Left colon (tissue), 2 donors: ENCODE results near the gene ATP10A. TPM values are rescaled to one million over a fixed set of nuclear protein-coding genes. Genes with fewer than 3 reads are reported as not detected.

ENCODE experiments used
- ATAC-seq: fragments of 200-7000 bp; cut with Tn5 transposase; one replicate; pipeline ENCODE4 v1.9.1; 2020; ENCODE audit warnings: mild to moderate bottlenecking, moderate library complexity
- DNase-seq, 2 donors: peaks; one replicate each; pipeline ENCODE4 v3.0.0-alpha.2; 2020
- intact Hi-C, 2 donors: fragments of 100-400 bp; cut with DNase I in 1 of 2; cut with micrococcal nuclease in 1 of 2; formaldehyde crosslinking; loops; one replicate each; pipeline versions ENCODE4 v1.11.2 to v1.14.0; 2022; cut with DNase I, micrococcal nuclease
- total RNA-seq, 2 donors: library from RNA; stranded (reverse); fragmentation: NEBNext Ultra II Directional; extraction: Animal tissue kit (Norgen Biotek cat#: 25700); gene quantifications; one replicate each; pipeline ENCODE4 v1.2.1, GENCODE V29; 2021
- donor health status: DM: no; HTN: no; CAD: no.
- donor health status: DM: yes; HTN: yes; CAD: no.

Gene ATP10A
- total RNA-seq, 2 donors from 2014 or later, result 1.4 to 1.5 TPM

DNA sequence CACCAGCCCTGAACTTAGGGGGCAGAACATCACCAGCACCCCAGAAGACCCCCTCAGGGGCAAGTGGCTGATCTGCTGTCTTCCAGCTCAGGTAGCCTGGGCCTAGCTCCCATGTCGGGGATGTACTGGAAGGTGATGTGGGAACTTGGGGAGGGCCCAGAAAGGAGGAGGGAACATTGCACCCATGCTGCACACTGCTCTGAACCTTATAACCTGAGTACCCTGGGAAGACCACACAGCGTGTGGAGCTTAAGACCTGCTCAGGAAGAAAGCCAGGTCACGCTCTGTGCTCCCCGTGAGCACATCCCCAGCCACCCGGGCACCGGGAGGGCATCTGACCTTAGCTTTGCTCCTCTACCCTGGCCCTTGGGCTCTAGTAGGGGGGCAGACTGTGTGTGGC lies 159.4 kb downstream of the ATP10A start:
- ATAC-seq (no peak), DNase-seq (no peak)
- intact Hi-C loops, result no loop called here

DNA sequence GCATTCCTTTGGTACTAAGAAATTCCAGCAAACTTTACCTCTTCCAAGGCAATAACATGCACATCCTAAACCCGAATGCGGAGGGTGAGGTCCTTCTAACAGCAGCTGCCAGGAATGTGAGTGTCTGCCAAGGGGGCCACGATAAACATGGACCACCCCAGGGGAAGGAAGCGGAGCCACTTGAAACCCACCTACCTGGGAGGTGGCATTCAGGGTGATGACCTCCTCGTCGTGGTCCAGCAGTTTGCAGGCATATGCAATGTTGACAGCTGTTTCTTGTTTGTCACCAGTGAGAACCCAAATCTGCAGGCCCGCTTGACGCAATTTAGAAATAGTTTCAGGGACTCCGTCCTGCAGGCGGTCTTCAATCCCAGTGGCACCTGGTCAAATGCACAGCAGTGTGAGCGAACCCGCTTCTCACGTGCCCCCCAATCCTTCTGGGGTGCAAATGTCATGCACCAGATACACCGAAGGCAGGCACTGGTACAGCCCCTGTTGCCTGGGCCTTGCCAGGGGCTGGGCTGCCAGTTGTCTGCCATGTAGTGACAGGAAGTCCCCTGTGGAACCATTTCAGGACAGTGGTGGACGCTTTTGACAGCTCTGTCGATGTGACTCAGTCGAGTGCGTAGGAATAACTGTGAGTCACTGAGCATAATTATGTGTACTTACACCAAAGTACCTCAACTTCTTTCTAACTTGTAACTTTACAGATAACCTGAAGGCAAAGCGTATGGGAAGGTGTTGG lies 161.2 kb downstream of the ATP10A start:
- DNase-seq (no peak), ATAC-seq (no peak)
- intact Hi-C loops, result no loop called here

DNA sequence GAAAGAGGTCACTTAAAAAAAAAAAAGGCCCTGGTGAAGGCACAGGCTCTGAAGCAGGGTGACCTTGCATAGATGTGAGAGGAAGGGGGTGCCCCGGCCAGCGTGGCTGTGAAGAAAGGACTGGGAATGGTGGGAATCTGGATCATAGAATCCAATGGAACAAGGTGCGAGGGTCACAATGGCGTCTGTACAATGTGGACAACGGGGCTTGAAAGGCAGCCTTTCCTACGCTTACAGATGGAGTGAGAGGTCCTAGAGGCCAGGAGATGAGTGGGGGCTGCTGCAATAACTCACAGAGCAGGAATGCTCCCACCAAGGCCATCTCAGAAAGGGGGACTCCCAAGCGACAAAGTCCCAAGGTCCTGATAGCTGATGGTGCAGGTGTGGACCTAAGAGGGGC lies 162.2 kb downstream of the ATP10A start:
- intact Hi-C loops, result no loop called here
- no peak for ATAC-seq
- no peak for DNase-seq

DNA sequence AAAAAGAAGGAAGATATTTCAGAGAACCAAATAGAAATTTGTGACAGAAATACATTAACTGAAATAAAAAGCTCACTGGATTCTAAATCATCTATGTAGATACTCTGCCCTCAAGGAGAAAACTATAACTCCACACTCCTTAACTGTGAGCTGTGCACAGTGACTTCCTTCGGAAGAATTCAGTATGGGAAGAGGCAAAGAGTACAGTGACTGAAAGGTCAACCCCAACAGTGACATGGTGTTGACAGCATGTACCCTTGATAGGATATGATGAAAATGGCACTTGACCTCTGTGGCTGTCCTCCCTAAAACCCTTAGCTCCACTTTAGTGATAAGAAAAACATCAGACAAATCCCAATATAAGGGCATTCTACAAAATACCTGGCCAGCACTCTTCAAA lies 165.5 kb downstream of the ATP10A start:
- intact Hi-C loops, result loop anchor here in 1 of 2 donors (10.0 kb wide), 1 partner anchor 193 kb away; no protein-coding TSS in a partner anchor
- DNase-seq (no peak), ATAC-seq (no peak)

DNA sequence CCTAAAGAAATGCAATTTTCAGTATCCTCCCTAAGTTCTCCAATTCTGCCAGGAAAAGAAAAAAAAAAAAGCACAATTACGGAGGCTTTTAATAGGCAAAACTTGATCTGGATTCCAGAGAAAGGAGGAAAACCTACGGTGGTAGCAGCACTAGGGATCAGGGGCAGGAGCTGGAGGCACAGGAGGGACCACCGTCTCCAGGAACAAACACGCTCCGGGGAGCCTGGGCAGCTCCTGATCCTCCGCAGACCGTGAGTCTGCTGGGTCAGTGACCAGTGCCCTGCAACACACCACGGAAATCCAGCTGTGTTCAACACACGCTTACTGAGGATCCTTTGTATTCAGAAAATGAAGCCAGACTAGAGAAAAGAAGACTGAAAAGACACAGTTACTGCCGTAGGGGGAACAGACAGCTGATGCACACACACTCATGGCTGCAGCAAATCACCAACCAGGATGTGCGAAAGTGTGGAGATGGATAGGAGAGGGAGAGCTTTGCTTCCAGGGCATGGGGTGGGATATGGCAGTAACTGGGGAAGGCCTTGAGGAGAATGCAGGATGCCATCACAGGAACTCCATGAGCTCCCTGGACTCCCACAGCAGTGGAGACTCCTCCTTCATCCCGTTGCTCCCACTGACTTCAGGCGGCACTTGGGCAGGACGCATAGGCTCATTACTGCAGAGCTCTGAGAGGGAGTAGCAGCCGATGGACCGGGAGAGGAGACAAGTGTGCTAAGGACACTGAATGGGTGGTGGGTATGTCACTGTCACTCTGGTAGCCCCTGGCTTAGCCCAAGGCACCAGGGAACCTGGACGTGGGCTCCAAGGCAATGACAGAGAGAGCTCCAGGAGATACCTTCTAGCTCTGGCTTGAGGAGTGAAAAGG lies 167.0 kb downstream of the ATP10A start:
- intact Hi-C loops, result loop anchor here in 1 of 2 donors (10.0 kb wide), 1 partner anchor 191 kb away; no protein-coding TSS in a partner anchor
- DNase-seq (no peak), ATAC-seq (no peak)

DNA sequence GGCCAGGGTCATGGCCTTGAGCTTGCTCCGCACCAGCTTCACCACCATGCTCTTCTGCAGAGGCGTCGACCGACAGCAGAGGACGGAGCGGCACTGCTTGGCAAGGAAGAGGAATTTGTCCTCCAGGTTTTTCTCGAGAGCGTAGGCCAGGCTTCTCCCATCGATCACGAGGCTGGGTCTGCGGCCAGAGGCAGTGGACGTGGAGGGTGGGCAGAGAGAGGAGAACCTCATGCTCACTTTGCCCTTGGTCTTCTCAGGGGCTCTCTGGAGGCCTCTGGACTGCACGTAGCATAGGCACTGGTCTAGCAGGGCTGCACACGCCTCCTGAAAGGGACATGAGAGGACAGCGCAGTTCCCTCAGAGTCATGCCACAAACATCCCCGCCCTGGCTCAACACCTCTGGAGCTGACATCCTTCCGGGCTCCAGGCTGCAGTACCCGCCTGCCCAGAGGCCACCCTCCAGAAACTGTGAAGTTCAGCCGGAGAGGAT lies 168.3 kb downstream of the ATP10A start:
- intact Hi-C loops, result loop anchor here in 1 of 2 donors (10.0 kb wide), 1 partner anchor 190 kb away; no protein-coding TSS in a partner anchor
- DNase-seq, result no peak
- ATAC-seq, result no peak

DNA sequence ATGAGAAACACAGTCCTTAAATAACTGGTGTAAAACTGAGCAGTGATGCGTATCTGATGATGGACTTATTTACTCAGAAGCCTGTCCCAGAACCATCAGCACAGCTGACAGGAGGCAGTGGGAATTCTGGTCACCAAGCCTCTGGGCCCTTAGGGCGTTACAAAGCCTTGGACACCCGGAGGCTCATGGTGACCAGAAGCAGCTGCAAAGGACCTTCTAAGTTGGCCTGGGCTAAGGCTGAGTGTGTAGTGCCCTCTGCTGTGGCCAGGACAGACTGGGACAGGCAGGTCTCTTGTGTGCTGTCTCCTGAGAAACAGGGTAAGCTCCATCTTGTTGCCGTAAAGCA lies 168.9 kb downstream of the ATP10A start:
- intact Hi-C loops, result loop anchor here in 1 of 2 donors (10.0 kb wide), 1 partner anchor 189 kb away; no protein-coding TSS in a partner anchor
- ATAC-seq, result no peak
- no peak for DNase-seq

DNA sequence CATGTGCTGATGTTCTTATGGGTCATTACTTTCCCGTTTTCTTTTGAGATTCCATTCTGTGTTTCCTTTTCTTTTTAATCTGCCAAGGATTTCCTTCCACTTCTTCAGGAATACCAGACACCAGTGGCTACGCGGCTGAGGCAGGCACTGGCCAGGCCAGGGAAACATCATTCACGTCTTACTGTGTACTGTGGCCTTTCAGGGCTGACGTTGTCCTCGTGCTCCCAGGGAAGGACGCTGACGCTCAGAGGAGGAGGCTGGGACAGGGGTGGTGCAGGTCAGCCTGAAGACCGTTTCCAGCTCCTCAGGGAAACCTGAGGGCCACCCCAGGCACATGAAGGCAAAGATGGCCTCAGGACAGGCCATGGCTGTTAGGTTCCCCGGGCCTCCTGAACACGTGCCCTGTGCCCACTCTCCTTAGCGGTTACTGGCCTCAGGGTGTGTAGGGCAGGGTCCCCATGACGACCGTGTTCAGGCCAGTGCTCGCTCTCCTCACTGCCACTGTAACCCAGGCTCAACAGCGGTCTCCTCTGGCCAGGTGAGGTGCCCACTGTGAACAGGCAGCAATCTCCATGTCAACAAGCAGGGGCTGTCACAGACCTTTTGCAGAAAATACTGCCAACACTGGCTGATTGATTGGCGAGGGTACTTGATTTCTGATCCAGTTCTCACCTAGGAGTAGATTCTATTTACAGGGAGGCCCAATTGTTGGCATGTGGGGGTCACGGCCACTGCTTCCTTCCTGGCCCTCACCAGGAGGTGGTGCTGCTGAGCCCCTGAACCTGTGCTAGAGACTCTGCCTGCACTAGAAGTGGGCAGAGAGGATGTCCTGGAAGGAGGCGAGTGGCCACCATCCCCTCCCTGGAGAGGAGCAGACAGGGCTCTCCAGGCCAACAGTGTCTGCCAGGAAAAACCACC lies 169.5 kb downstream of the ATP10A start:
- intact Hi-C loops, result loop anchor here in 1 of 2 donors (10.0 kb wide), 1 partner anchor 189 kb away; no protein-coding TSS in a partner anchor
- ATAC-seq (no peak), DNase-seq (peak in 1 of 2 donors; percentile 21)

DNA sequence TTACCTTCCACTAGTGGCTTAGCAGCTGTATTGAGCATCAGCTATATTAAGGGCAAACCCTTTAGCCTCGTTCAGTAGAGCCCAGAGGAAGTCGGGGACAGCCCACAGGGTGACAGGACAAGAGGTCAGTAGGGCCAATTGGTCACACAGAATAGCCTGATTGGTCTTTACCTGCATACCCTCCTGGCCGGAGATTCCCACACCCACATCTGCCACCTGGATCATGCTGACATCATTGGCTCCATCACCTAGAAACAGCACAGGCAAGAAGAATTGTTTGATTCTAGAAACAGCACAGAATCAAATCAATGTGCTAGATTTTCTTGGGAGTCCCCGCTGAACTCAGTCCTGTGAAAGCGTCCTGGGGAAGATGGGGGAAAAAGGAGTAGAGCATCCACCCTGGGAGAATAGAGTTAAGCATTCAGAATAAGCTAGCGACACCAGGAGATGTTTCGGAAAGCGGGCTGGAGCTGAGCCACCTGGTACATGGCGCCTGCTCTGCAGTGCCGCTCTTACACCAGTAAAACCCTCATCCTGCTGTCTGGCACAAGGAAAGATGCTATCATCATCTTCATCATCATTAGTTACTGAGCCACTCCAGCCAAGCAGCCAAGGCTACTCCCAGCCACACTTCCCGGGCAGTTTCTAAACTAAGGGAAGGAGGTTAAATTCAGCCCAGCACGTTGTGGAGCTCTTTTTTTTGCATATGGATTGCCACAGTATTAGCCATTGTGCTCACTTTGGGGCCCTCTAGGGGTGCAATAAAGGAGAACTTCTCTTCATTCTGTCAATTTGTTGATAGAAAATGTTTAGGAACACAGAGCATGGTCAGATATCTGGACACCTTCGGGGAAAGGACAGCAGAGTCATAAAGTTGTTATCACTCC lies 171.3 kb downstream of the ATP10A start:
- intact Hi-C loops, result loop anchor here in 1 of 2 donors (10.0 kb wide), 1 partner anchor 187 kb away; no protein-coding TSS in a partner anchor
- DNase-seq, result no peak
- ATAC-seq, result no peak

DNA sequence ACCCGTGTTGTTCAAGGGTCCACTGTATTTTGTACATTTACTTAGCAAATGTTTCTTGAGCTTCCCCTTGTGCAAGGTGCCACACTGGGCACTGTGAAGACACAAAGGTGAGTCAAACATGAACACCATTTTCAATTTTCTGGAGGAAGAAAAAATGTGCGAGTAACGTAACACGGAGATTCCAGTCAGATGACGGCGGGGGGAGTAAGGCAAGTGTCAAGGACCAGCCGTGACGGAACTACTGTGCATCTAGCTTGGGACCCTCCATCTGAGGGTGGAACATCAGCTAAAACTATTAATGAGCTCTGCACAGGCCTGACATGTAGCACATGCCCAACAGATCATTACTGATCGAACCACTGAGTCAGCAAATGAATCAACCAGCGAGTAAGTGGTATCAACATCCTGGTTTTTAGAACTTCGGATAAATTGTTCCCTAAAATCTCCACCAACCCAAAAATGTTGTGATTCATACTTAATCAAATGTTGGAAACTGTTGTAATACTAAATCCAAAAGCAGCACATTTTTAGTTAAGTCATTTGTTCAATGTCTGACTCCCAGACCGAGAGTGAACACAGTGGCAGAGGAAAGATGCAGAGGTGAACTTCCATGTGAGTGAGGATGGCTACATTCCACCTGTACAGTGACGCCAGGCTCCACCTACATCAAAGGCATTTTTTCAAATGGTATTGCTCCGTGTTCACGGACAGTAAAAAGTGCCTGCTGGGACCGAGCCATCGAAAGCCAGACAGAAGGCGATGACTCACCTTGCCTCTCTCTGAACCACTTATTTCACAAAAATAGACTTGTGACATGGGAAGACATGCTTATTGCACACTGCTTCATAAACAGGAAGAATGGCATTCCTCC lies 172.2 kb downstream of the ATP10A start:
- intact Hi-C loops, result loop anchor here in 1 of 2 donors (10.0 kb wide), 1 partner anchor 186 kb away; no protein-coding TSS in a partner anchor
- DNase-seq, result no peak
- no peak for ATAC-seq

DNA sequence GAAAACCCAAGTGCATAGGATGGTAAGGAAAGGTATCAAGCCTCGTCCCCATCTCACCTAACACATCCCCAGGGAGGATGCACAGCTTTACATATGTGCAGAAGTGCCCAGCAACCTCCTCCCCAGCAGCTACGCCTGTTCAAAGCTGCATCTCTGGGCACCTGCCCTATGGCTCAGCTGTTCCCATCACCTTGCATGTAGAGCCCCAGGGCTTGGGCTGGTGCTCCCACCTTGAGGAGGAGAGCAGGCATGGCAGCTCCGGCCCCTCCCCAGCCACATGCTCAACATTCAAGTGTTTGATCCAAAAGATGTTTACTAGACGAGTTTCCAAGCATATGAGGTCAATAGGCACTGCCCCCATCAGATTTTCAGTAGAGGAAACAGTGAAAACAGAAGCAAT lies 173.5 kb downstream of the ATP10A start:
- intact Hi-C loops, result no loop called here
- DNase-seq, result no peak
- no peak for ATAC-seq

DNA sequence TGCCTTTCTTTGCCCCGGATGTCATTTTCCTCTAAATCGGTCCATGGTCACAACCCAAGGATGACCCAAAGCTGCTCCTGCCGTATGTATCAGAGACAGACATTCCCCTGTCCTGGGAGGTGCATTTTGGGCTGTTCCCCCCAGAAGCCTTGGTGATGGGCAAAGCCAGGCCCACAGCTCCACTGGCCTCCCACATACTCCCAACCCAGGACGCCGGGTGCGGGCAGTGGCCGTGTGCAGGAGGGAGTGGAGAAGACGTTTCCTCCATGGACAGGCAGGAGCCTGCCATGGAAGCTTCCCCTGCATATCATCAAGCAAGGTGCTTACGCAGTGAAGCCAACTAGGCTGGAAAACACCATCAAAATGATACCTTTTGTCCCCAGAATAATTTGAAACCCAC lies 175.0 kb downstream of the ATP10A start:
- no peak for DNase-seq
- no peak for ATAC-seq
- intact Hi-C loops, result no loop called here

DNA sequence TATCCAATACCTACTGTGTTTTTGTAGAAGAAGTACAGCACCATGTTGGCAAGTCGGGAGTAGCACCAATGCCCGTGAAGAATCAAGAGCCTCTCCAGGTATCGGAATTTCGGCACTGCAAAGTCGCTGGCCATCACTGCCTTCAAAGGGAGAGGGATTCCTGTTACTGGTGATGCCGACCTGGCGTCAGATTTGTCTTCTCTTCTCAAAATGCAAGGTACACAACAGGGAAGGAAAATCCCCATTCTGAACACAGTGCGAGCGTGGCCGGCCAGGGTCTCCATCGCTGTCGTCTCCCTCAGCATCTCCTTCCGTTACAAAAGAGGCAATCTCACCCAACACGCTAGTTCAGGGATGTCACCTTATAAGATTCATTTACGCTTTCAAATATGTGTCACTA lies 175.4 kb downstream of the ATP10A start:
- no peak for DNase-seq
- no peak for ATAC-seq
- intact Hi-C loops, result no loop called here

DNA sequence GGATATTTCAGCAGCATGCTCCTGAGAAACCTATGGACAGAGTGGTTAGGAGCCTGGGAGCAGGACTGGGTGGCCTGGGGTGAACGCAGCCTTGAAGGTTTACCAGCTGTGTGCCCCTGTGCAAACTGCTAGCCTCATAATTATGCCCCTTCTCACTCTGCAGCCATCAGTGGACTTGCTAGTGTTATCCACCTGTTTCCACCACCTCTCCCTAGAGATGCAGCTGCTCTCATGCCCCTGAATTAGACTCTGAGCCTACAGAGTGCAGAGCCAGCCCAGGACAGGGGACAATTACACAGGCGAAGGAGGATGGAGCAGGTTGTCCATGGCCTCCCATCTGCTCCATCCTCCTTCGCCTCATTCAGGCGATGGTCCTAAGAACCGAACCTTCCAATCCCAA lies 175.9 kb downstream of the ATP10A start:
- ATAC-seq (no peak), DNase-seq (no peak)
- intact Hi-C loops, result no loop called here

DNA sequence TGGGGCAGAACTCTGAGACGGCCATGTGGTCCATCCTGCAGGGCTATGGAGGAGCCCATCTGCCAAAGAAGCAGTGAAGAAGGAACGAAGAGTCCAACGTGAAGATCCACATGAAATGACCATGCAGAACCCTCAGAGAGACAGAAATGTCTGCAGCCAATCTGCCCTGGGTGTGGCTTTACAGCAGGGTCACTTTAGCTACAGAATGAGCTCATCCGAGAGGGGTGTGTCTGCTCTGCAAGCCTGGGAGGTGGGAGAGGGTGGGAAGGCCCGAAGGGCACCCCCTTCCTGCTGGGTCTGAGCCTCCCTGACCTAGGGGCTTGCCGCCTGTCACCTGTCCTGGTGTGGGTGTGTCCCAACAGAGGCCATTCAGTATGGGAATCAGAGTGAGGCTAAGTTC lies 176.3 kb downstream of the ATP10A start:
- ATAC-seq, result no peak
- intact Hi-C loops, result no loop called here
- DNase-seq, result no peak

DNA sequence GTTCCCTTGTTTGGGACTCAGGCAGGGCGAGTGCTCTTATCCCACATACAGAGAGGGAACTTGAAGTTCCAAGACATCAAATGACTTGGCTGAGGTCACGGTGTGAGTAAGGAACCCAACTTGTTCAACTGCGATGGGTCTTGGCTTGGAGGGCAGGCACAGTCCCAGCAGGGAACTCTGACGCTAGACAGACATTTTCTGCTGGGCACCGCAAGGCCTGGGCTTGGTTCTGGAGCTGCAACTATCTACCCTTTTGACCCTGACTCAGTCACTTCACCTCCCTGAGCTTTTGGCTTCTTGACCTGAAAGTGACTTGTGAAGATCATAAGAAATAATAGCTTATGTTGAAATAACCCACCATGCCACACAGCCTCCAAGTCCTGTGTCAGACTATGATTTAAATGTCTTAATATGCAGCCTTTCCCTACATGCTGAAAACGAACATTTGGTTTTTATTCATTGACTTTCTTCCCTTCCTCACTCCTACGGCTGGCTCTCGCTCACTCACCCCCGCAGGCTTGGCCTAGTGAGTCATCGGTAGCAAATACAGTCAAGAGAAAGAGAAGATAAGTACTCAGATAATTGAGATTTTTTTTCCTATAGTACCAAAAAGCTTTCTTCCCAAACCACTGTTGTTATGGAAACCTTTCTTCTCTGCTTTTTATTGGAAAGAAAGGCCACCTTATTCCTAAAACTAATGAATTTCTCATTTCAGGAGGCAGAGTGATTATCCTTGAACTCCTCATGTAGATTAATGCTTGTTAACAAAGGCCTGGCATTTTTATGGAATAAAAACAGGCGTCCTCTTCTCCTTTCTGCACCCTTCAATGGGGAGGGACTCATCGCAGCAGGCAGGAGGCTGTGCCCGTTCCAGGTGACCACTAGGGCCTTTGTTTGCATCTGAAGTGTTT lies 178.4 kb downstream of the ATP10A start:
- no peak for DNase-seq
- no peak for ATAC-seq
- intact Hi-C loops, result no loop called here
